ENCODE measurements around the gene HSD11B1L. TPM values are rescaled to one million over a fixed set of nuclear protein-coding genes. Genes with fewer than 3 reads are reported as not detected.

Gene HSD11B1L
- total RNA-seq, 2 experiments from 2014 or later, result 2.7 to 3.5 TPM

GRCh38 chr19:5676105-5676771, 4.6 kb upstream of the HSD11B1L start:
- Mint-ChIP-seq H3K4me3 (no peak overlapping the region), H3K4me1 (ENCODE audit: low read depth) (peaks cover 11% of the 10 kb centered on the region), H3K27ac (no peak overlapping the region), H3K36me3 (ENCODE audit: low read depth) (peaks cover 20% of the 10 kb centered on the region), H3K9me3 (no peaks in the 10 kb centered on the region), H3K27me3 (no peaks in the 10 kb centered on the region)
- no peak for TF ChIP-seq CTCF (IDR thresholded peaks at IDR 0.05)
- ChIA-PET POLR2A (interaction anchor here (0.8 to 2.2 kb wide), 6 partner anchors 10 to 152 kb away, joined by 3 to 13 read pairs (median 4); partner anchors contain the start of genes SAFB and SAFB2), CTCF (interaction anchor here (1.2 to 1.4 kb wide), 3 partner anchors 10 to 13 kb away, joined by 3 to 5 read pairs (median 3); no protein-coding TSS in a partner anchor)
- intact Hi-C loops (cut with micrococcal nuclease), result no loop called here
- ATAC-seq, result no peak
- DNase-seq, result no peak

GRCh38 chr19:5676772-5677105, 4.1 kb upstream of the HSD11B1L start:
- intact Hi-C loops (cut with micrococcal nuclease), result no loop called here
- H3K27me3 Mint-ChIP-seq, result no peaks in the 10 kb centered on the region
- POLR2A ChIA-PET, result interaction anchor here (1.0 to 2.2 kb wide), 3 partner anchors 11 to 151 kb away, joined by 3 to 10 read pairs (median 3); no protein-coding TSS in a partner anchor

GRCh38 chr19:5677136-5677535, 3.7 kb upstream of the HSD11B1L start:
- Mint-ChIP-seq H3K9me3 (no peaks in the 10 kb centered on the region), H3K4me1 (ENCODE audit: low read depth) (peaks cover 15% of the 10 kb centered on the region), H3K27me3 (no peaks in the 10 kb centered on the region), H3K4me3 (no peak overlapping the region), H3K27ac (no peak overlapping the region), H3K36me3 (ENCODE audit: low read depth) (peaks cover 18% of the 10 kb centered on the region)
- no peak for TF ChIP-seq CTCF (IDR thresholded peaks at IDR 0.05)
- ATAC-seq, result no peak
- ChIA-PET CTCF (interaction anchor here (1.4 kb wide), 2 partner anchors 11 to 12 kb away, joined by 3 to 5 read pairs; no protein-coding TSS in a partner anchor), POLR2A (interaction anchor here (1.0 to 2.2 kb wide), 3 partner anchors 10 to 151 kb away, joined by 3 to 10 read pairs (median 3); no protein-coding TSS in a partner anchor)
- no peak for DNase-seq
- intact Hi-C loops (cut with micrococcal nuclease), result no loop called here

More at GRCh38 chr19:5676772-5677105, 4.1 kb upstream of the HSD11B1L start:
- H3K9me3 Mint-ChIP-seq, result no peaks in the 10 kb centered on the region
- H3K4me1 Mint-ChIP-seq (ENCODE audit: low read depth), result peaks cover 15% of the 10 kb centered on the region
- no peak overlapping the region for H3K27ac Mint-ChIP-seq
- peaks cover 20% of the 10 kb centered on the region for H3K36me3 Mint-ChIP-seq (ENCODE audit: low read depth)
- CTCF ChIA-PET, result interaction anchor here (1.4 kb wide), 2 partner anchors 11 to 12 kb away, joined by 3 to 5 read pairs; no protein-coding TSS in a partner anchor
- ATAC-seq, result no peak
- TF ChIP-seq CTCF (IDR thresholded peaks at IDR 0.05), result no peak
- no peak for DNase-seq
- no peak overlapping the region for H3K4me3 Mint-ChIP-seq

- POLR2A ChIA-PET, result interaction anchor here (1.0 to 2.2 kb wide), 3 partner anchors 10 to 150 kb away, joined by 3 to 10 read pairs (median 3); no protein-coding TSS in a partner anchor
- TF ChIP-seq CTCF (IDR thresholded peaks at IDR 0.05), result no peak
- peaks cover 15% of the 10 kb centered on the region for H3K4me1 Mint-ChIP-seq (ENCODE audit: low read depth)
- H3K27me3 Mint-ChIP-seq, result no peaks in the 10 kb centered on the region
- DNase-seq, result no peak
- H3K27ac Mint-ChIP-seq, result no peak overlapping the region
- peaks cover 18% of the 10 kb centered on the region for H3K36me3 Mint-ChIP-seq (ENCODE audit: low read depth)
- H3K9me3 Mint-ChIP-seq, result no peaks in the 10 kb centered on the region
- ATAC-seq, result no peak
- CTCF ChIA-PET, result no interaction called here
- intact Hi-C loops (cut with micrococcal nuclease), result no loop called here
- H3K4me3 Mint-ChIP-seq, result no peak overlapping the region
These were observed 3.2 kb upstream of the HSD11B1L start for GRCh38 chr19:5677580-5677979.

GRCh38 chr19:5678071-5678718, 2.6 kb upstream of the HSD11B1L start:
- CTCF ChIA-PET, result no interaction called here
- peaks cover 13% of the 10 kb centered on the region for H3K36me3 Mint-ChIP-seq (ENCODE audit: low read depth)
- POLR2A ChIA-PET, result interaction anchor here (2.2 to 2.5 kb wide), 2 partner anchors 9 to 13 kb away, joined by 9 to 10 read pairs; no protein-coding TSS in a partner anchor
- no peak overlapping the region for H3K27ac Mint-ChIP-seq
- TF ChIP-seq CTCF (IDR thresholded peaks at IDR 0.05), result no peak
- no peak for DNase-seq
- peaks cover 15% of the 10 kb centered on the region for H3K4me1 Mint-ChIP-seq (ENCODE audit: low read depth)
- intact Hi-C loops (cut with micrococcal nuclease), result no loop called here
- no peak for ATAC-seq
- no peak overlapping the region for H3K4me3 Mint-ChIP-seq
- H3K27me3 Mint-ChIP-seq, result no peaks in the 10 kb centered on the region
- H3K9me3 Mint-ChIP-seq, result no peaks in the 10 kb centered on the region
